ENCODE results near the gene FAM216B. TPM values are rescaled to one million over a fixed set of nuclear protein-coding genes. Genes with fewer than 3 reads are reported as not detected.

FAM216B gene
- total and polyA plus RNA-seq, 2 of the 13 experiments (the other 11 are each of a cell fraction or from before 2014, with no cell fraction given): not detected

DNA sequence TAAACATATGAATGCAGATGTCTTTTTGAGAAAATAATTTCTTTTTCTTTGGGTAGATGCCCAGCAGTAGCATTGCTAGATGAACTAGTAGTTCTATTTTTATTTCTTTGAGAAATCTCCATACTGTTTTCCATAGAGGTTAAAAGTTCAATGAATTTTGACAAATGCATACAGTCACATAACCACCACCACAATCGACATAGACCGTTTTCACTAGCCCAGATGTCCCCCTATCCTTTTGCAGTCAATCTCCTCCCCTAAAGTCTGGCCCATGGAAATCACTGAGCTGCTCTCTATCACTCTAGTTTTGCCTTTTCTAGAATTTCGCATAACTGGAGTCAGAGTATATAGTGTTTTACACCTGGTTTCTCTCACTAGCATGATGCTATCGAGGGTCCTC lies 10.8 kb downstream of the FAM216B start (continued):
- TF ChIP-seq, protein P1, sequence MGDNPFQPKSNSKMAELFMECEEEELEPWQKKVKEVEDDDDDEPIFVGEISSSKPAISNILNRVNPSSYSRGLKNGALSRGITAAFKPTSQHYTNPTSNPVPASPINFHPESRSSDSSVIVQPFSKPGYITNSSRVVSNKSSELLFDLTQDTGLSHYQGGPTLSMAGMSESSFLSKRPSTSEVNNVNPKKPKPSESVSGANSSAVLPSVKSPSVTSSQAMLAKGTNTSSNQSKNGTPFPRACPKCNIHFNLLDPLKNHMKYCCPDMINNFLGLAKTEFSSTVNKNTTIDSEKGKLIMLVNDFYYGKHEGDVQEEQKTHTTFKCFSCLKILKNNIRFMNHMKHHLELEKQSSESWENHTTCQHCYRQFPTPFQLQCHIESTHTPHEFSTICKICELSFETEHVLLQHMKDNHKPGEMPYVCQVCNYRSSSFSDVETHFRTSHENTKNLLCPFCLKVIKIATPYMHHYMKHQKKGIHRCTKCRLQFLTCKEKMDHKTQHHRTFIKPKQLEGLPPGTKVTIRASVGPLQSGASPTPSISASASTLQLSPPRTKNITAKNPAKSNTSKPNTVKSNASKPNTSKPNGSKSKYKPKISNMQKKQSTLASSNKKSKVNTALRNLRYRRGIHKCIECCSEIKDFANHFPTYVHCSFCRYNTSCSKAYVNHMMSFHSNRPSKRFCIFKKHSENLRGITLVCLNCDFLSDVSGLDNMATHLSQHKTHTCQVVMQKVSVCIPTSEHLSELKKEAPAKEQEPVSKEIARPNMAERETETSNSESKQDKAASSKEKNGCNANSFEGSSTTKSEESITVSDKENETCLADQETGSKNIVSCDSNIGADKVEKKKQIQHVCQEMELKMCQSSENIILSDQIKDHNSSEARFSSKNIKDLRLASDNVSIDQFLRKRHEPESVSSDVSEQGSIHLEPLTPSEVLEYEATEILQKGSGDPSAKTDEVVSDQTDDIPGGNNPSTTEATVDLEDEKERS (CRISPR knock-in tag; IDR thresholded peaks at IDR 0.05): no peak
- TF ChIP-seq RFXAP (CRISPR knock-in tag; IDR thresholded peaks at IDR 0.05; ENCODE audit: borderline replicate concordance) (no peak), POLR2G (IDR thresholded peaks at IDR 0.05; ENCODE audit: low read depth, low read length) (no peak), ZNF713 (CRISPR knock-in tag; IDR thresholded peaks at IDR 0.05) (no peak), FOXA3 (CRISPR knock-in tag; IDR thresholded peaks at IDR 0.05) (no peak), ZNF841 (CRISPR knock-in tag; IDR thresholded peaks at IDR 0.05; ENCODE audit: borderline replicate concordance) (no peak), MBNL3 (CRISPR knock-in tag; conservative IDR thresholded peaks at IDR 0.05) (no peak), ZNF564 (CRISPR knock-in tag; IDR thresholded peaks at IDR 0.05) (no peak), ZNF335 (CRISPR knock-in tag; IDR thresholded peaks at IDR 0.05) (no peak), ZNF782 (CRISPR knock-in tag; IDR thresholded peaks at IDR 0.05; ENCODE audit: borderline replicate concordance) (no peak)
- TF ChIP-seq, protein P2, sequence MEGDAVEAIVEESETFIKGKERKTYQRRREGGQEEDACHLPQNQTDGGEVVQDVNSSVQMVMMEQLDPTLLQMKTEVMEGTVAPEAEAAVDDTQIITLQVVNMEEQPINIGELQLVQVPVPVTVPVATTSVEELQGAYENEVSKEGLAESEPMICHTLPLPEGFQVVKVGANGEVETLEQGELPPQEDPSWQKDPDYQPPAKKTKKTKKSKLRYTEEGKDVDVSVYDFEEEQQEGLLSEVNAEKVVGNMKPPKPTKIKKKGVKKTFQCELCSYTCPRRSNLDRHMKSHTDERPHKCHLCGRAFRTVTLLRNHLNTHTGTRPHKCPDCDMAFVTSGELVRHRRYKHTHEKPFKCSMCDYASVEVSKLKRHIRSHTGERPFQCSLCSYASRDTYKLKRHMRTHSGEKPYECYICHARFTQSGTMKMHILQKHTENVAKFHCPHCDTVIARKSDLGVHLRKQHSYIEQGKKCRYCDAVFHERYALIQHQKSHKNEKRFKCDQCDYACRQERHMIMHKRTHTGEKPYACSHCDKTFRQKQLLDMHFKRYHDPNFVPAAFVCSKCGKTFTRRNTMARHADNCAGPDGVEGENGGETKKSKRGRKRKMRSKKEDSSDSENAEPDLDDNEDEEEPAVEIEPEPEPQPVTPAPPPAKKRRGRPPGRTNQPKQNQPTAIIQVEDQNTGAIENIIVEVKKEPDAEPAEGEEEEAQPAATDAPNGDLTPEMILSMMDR (CRISPR knock-in tag; IDR thresholded peaks at IDR 0.05): no peak
- TF ChIP-seq, protein P3, sequence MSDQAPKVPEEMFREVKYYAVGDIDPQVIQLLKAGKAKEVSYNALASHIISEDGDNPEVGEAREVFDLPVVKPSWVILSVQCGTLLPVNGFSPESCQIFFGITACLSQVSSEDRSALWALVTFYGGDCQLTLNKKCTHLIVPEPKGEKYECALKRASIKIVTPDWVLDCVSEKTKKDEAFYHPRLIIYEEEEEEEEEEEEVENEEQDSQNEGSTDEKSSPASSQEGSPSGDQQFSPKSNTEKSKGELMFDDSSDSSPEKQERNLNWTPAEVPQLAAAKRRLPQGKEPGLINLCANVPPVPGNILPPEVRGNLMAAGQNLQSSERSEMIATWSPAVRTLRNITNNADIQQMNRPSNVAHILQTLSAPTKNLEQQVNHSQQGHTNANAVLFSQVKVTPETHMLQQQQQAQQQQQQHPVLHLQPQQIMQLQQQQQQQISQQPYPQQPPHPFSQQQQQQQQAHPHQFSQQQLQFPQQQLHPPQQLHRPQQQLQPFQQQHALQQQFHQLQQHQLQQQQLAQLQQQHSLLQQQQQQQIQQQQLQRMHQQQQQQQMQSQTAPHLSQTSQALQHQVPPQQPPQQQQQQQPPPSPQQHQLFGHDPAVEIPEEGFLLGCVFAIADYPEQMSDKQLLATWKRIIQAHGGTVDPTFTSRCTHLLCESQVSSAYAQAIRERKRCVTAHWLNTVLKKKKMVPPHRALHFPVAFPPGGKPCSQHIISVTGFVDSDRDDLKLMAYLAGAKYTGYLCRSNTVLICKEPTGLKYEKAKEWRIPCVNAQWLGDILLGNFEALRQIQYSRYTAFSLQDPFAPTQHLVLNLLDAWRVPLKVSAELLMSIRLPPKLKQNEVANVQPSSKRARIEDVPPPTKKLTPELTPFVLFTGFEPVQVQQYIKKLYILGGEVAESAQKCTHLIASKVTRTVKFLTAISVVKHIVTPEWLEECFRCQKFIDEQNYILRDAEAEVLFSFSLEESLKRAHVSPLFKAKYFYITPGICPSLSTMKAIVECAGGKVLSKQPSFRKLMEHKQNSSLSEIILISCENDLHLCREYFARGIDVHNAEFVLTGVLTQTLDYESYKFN (CRISPR knock-in tag; conservative IDR thresholded peaks at IDR 0.05): no peak

Data from HepG2 (cell line).